Activated CD8-positive, alpha-beta memory T cell treated with anti-CD3 and anti-CD28 coated beads for 36 hours (primary cell): Measurements from ENCODE around the gene COMMD10. TPM values are rescaled to one million over a fixed set of nuclear protein-coding genes. Genes with fewer than 3 reads are reported as not detected.
"Not testable (repeated sequence)": the region's sequence is repeated elsewhere in the genome, so short reads cannot be mapped to it uniquely, and the experiment has no call there.

Experiments
- CTCF ChIA-PET: fragments of 350-600 bp; sonication (Branson Sonifier 250); formaldehyde crosslinking; loops from one replicate; lab custom pipeline; 2021; ENCODE audit warnings: antibody characterized with exemption; lab: Charles Lee
- POLR2A ChIA-PET: fragments of 350-600 bp; sonication (Branson Sonifier 250); formaldehyde crosslinking; loops from one replicate; lab custom pipeline; 2021; ENCODE audit warnings: antibody characterized with exemption; lab: Charles Lee
- total RNA-seq, 2 experiments: library from RNA; stranded (reverse); gene quantifications; one replicate each; pipeline ENCODE4 v1.2.3, GENCODE V29; 2021

The COMMD10 gene
- total RNA-seq, 2 experiments from 2014 or later: 14.5 to 18.1 TPM

DNA sequence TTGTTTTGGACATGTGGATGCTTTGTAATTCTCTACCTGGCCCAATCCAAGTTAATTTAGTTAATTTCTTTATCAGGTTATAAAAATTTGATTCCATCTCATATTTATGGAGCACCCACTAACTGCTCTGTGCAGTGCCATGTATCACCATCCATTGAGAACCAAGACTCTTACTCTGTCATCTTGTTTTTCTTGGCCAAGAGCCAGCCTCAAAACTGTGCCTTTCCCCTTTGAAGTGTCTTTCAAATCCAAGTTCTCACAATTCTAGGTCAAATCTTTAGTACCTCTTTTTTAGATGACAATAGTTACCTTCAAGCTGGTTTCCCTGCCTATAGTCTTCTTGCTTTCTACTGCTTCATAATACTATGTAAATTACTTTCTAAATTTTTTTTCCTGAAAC is 3.2 kb downstream of the COMMD10 start:
- ChIA-PET POLR2A (no interaction called here), CTCF (no interaction called here)

DNA sequence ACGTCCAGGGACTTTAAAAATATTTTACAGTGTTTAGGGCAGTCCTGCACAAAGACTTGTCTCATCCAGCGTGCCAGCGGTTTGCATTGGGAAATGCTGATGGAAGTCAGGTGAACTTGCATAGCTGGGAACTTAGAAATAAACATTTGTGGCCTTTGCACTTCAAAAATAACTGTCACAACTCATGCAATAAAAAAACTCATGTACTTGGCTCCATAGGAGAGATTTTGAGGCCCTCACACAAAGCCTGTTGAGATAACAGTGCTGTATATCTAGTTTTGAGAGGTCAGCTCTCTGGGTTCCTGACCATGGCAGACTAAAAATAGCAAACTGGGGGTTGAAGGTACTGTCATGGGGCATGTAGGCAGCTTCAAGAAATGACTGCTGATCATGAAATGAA is 5.5 kb downstream of the COMMD10 start:
- POLR2A ChIA-PET: no interaction called here
- CTCF ChIA-PET: no interaction called here

DNA sequence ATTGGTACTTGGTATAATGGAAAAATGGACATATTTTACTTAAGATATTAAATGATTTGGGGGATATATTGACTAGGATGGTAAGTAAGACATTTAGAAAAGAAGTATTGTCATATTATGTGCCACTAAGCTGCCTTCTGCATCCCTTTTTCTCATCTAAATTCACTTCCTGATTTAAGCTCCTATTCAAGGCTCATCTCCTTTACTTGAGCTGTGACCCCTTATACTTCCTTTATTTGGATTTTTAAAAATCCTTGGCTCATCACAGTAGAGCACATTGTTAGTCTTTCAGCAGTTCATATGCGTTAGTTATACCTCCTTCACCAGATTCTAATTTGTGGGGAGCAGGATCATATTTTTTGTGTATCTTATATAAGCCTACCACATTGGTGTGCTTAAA is 6.6 kb downstream of the COMMD10 start:
- POLR2A ChIA-PET: no interaction called here
- CTCF ChIA-PET: no interaction called here

DNA sequence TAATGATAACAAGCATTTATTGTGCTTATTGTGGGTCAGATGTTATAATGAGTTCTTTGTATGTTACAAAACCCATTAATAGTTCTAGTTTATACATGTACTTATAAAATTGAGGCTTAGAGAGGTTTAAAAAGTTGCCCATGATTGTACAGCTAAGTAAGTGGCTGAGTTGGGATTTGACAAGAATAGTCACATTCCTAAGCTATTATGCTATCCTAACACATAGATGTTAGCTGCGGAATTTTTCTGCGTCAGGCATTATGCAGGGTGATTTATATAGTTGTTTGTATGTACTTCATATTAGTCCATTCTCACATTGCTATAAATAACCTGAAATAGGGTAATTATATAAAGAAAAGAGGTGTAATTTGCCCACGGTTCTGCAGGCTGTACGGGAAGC is 12.5 kb downstream of the COMMD10 start:
- CTCF ChIA-PET: no interaction called here
- POLR2A ChIA-PET: no interaction called here

DNA sequence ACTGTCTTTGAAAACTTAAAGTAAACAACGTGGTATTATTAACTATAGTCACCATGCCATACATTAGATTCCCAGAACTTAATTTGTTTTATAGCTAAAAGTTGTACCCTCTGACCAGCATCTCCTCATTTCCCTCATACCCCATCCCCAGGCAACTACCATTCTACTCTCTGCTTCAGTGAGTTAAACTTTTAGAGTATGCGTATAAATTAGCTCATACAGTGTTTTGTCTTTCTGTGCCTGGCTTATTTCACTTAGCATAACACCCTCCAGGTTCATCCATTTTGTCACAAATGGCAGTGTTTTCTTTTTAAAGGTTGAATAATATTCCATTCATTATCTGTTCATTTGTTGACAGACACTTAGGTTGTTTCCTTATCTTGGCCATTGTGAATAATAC is 14.2 kb downstream of the COMMD10 start:
- ChIA-PET CTCF (no interaction called here), POLR2A (no interaction called here)

DNA sequence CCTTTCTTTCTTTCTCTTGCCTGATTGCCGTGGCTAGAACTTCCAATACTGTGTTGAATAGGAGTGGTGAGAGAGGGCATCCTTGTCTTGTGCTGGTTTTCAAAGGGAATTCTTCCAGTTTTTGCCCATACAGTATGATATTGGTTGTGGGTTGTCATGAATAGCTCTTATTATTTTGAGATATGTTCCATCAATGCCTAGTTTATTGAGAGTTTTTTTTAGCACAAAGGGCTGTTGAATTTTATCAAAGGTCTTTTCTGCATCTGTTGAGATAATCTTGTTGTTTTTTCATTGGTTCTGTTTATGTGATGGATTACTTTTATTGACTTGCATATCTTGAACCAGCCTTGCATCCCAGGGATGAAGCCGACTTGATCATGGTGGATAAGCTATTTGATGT is 20.1 kb downstream of the COMMD10 start:
- POLR2A ChIA-PET, CTCF ChIA-PET: not testable (repeated sequence)

DNA sequence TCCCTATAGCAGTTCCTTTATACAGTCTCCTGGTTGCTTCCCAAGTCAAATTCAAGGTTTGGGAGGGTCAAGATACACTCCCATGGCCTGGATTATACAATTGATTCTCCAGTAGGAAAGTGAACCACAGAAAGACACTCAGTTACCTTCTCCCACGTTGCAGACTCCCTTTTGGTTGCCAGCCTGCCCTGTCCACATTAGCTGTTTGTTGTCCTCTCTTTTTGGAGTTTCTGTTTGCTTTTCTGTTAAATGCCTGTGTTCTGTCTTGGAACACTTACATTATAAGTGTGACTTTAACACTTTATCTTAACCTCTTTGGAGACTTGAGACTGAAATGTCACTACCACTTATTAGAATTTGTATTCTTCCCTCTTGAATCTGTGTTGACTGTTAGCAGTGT is 30.3 kb downstream of the COMMD10 start:
- CTCF ChIA-PET: no interaction called here
- POLR2A ChIA-PET: no interaction called here

DNA sequence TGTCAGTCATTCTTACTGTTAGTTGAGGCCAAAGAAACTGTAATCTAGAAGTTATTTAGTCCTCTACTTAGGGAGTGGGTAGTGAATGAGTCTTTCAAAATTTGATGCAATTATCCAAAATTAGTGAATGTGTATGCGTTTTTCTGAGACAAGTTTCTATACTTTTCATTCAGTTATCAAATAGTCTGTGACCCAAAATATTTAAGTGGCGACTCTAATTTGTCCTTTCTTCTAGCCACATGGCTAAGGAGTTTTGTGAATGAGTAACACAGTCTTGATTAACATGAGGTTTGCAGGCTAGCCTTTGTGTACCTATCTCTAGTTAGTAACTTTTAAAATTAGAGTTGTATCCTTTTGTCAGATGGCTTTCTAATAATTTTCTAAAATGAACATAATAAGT is 45.6 kb downstream of the COMMD10 start:
- ChIA-PET CTCF (no interaction called here), POLR2A (no interaction called here)

DNA sequence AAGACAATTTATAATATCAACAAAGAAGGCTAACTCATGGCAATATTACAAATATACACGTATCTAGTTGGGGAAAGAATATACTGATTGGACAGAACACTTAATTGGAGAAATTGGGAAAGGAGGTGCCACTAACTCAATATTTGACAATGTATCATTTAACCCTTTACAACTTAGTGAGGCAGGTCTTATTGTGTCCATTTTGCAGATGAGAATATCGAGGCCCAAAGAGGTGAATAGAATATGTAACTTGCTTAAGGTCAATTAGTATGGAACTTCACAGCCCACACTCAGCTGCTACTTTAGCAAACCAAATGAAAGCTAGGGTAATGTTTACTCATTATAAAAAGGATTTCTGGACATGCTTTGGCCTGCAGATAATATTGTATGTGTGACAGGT is 46.2 kb downstream of the COMMD10 start:
- CTCF ChIA-PET: no interaction called here
- POLR2A ChIA-PET: no interaction called here

DNA sequence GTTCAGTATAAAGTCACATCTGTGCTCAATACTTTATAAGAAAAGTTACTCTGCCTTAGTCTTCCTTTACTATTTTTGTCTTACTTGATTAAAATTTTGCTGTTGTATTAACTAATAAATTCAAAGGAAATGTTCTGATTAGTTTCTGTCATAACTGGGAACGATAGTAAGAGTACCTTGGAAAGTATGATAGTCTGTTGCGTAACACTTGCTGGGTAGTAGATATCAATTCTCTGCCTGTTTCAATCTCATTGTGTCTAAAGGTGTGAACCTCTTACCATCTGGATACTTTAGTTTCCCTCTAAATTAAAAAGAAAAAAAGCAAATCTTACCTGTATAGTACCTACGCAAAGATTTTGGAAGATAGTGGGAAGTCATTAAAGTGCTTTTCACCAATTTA is 48.5 kb downstream of the COMMD10 start:
- CTCF ChIA-PET: no interaction called here

DNA sequence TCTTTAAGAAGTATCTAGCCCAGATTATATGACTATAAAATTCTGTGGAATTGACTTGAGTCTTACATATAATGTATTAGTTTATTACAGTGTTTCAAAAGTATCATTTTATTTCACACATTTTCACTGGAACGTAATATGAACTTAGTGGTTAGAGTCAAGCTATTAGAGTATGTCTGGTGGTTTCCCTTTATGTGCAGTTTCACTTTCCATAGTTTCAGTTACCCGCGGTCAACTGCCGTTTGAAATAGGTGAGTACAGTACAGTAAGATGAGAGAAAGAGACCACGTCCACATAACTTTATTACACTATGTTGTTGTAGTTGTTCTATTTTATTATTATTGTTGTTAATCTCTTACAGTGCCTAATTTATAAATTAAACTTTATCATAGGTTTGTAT is 50.5 kb downstream of the COMMD10 start:
- POLR2A ChIA-PET: no interaction called here
- CTCF ChIA-PET: no interaction called here

More for the DNA sequence above, 48.5 kb downstream of the COMMD10 start:
- POLR2A ChIA-PET: no interaction called here

DNA sequence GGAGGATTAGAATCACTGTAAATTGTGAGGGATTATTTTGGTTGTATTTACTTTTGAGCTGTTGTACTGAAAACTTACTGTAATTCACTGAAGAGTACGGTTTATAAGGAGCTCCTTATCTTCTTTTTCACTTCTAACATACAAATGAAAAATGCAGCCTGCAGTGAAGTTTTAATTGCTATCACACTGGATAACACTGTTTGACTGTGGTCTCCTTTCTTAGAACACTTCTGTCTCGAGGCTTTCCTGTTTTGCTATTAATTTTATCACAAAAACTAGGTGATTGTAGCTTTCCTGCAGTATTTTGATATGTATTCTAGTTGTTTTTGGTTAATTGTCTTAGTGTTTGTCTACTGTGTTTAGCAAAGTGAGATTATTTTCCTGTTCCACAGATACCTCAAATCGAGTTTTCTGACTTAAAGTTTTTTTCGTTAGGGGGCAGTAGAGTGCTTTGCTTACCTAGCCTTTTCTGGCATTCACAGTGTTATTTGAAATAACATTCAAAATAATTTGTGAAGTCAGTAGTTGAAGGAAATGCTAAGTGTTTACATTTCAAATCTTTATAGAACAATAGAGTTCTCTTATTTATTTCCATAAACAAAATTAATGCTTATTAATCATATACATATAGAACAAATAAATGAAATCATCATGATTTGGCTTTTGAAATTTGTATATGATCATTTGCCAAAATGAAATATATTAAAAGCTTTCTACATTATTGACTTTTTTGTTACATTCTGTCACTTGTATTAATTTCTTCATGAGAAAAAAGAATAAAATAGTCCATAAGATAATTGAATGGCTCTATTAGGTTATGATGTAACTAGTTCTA is 52.9 kb downstream of the COMMD10 start:
- ChIA-PET CTCF (no interaction called here), POLR2A (no interaction called here)

DNA sequence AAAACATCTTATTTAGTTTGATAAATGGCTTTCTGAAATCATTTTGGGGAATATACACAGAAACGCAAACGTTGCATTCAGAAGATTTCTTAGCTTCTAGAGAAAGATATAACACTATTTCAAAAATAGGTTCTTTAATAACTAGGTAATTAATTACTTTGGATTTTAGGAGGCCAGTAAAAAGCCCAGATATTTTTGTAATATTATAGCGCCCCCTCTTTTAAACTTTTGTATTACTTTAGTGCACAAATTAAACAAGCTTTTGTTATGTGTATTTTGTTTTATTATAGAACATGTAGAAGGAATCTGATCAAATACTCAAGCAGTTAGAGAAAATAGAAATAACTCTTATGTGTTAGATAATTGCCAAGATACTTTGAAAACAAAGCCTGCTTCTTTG is 57.7 kb downstream of the COMMD10 start:
- ChIA-PET CTCF (no interaction called here), POLR2A (no interaction called here)

DNA sequence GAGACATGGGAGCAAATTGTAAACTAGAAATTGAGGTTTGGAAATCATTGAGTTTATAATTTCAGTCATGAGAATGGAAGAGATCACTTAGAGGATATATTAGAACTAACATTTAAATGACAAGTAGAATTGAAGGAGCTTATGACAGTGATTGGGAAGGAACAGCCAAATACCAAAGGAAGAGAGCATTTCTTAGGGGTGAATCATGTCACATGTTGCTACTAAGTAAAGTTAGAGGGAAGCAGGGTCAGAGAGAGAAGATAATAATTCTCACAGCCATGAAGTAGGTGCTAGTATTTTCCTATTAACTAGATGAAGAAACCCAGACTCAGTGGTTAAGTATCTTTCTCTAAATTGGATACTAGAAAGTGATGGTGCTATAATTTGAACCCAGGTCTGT is 59.3 kb downstream of the COMMD10 start:
- ChIA-PET POLR2A (no interaction called here), CTCF (no interaction called here)

DNA sequence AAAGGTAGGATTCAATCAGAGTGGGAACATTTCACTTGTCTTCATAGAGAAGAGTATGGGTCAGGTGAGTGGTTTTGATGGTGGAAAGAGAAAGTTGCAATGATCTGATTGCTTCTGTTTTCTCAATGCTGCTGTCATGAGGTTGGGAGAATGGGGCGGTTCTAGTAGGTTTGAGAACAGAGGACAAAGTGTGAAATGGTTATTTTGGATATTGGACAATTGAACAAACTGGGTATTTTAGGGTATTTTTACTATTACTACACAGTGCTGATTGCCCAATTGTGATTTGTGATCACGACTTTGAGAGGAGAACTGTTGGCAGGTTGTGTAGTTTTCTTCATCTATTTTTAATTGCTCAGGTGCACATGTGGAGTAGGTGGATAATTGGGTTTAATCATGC is 60.2 kb downstream of the COMMD10 start:
- ChIA-PET POLR2A (no interaction called here), CTCF (no interaction called here)

DNA sequence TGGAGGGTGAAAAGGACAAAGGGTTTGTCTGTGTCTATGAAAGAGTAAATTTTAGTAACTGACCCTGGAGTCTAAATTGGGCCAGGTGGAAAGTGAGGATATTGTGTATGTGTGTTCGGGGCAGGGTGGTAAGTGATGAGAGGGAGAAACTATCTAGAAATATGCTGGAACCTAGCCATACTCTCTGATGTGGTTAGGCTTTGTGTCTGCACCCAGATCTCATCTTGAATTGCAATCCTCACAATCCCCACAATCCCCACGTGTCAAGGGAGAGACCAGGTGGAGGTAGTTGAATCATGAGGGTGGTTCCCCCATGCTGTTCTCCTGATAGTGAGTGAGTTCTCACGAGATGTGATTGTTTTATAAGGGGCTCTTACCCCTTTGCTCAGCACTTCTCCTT is 60.6 kb downstream of the COMMD10 start:
- POLR2A ChIA-PET: no interaction called here
- CTCF ChIA-PET: no interaction called here

DNA sequence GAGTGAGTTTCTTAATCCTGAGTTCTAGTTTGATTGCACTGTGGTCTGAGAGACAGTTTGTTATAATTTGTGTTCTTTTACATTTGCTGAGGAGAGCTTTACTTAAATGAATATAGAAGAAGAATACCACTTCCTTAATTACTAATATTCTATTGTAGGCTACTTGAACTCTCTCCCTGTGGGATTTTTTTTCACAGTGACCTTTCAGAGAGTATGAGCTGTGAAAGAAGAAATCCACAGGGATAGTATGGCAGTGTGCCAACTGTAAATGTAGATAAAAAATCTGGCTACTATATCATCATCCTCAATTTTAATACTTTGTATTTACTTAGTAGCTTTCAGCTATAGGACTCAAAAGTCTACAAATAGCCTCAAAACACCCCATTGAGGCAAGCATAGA is 67.3 kb downstream of the COMMD10 start:
- POLR2A ChIA-PET: no interaction called here
- CTCF ChIA-PET: no interaction called here

DNA sequence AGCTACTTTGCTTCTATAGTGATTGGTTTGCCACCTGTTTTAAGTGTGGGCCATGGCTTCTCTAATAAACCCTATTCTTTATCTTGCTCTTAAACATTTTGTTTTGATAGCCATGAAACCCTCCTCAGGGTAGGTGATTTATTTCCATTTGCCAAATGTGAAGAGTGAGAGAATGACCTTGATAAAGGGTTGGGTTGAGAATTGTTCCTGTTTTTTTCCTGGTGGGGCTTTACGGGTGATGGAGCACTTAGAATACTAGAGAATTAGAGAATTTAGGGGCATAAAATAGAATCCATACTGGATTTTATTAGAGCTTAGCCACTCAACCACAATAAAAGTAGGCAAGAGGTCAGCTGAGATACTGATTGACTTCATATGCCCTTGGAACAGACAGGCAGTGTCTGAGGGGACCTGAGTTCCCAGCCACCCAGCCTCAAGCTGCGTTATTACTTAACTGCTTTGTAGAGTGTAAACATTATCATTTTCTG is 68.9 kb downstream of the COMMD10 start:
- CTCF ChIA-PET: no interaction called here
- POLR2A ChIA-PET: no interaction called here

DNA sequence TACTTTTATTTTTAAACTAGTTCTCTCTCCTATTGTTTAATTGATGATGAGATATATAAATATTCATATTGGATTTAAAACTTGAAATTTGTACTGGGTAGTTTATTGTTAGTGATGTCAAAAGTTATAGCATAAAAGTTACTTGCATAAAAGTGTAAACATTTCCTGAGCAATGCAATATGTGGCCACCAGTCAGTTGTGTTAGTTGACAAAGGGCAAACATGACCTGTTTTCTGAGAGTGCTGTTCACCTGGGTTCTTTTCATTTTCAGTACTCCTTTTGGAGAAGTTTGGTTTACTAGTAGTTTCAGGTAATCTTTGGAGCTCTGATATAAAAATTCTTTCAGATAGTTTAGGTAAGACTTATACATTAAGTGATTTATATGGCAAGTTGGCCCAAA is 69.4 kb downstream of the COMMD10 start:
- ChIA-PET POLR2A (no interaction called here), CTCF (no interaction called here)

DNA sequence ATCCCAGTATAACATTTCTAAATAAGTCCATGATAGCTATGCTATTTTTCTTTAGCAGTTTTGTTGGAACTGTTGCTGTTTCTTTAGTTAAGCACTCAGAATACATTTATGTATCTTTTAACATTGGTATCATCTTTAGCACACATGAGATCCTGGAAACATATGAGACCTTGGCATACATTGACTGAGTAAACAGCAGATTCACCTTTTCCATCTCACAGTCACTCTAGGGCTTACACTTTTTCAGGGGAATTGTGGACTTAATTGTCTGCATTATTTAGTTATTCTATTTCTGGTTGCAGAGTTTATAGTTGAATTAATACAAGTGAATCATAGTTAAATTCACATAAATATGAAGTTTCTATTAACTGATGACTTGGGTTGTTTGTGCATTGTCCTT is 70.1 kb downstream of the COMMD10 start:
- CTCF ChIA-PET: no interaction called here
- POLR2A ChIA-PET: no interaction called here

DNA sequence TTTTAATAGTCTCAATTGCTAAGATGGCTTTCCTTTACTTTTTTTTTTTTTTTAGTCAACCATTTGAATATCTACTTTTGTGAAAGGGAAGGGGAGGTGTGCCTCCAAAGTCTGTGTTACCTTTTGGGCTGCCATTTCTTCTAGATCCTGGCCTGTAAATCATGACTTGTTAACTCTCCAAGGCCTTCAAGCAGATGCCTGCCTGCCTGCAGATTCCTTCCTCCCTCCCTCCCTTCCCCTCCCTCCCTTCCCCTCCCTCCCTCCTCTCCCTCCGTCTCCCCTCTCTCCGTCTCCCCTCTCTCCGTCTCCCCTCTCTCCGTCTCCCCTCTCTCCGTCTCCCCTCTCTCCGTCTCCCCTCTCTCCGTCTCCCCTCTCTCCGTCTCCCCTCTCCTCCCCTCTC is 73.1 kb downstream of the COMMD10 start:
- ChIA-PET POLR2A (no interaction called here), CTCF (no interaction called here)

DNA sequence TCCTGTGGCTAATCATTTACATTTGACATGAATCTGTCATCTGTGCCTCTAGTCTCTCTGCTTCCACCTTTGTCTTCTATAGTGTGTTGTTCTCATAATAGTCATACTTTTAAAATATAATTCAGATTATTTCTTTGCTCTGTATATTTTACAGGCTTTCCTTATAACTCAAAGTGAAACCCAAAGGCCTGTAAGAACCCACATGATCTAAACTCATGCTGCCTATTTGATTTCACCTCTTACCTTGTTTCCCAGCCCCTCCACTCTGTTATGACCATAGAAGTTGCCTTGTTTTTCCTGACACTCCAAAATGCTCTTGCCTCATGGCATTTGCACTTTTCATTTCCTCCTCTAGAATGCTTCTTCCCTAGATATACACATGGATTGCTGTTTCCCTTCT is 74.2 kb downstream of the COMMD10 start:
- POLR2A ChIA-PET: no interaction called here

More for the DNA sequence above, 74.2 kb downstream of the COMMD10 start:
- CTCF ChIA-PET: no interaction called here
